Measurements from ENCODE around the gene NOM1. TPM values are rescaled to one million over a fixed set of nuclear protein-coding genes. Genes with fewer than 3 reads are reported as not detected.

NOM1 gene
- total RNA-seq, 1 experiment from 2014 or later, result 35.4 TPM

GRCh38 chr7:157018328-157018996 is 69.0 kb downstream of the NOM1 start:
- H3K4me2 ChIP-seq (ENCODE audit: low read length), result no peak overlapping the region
- H3K4me1 ChIP-seq (ENCODE audit: control insufficient read depth in 1 of 2, insufficient read depth in 2 of 2, low read length in 2 of 2), result no peaks in the 10 kb centered on the region; a peak in 1 of 4 replicates
- intact Hi-C loops (cut with micrococcal nuclease), result no loop called here
- no TSS peak for BruUV-seq (replicated peaks)
- H2AFZ ChIP-seq (ENCODE audit: low read depth, low read length, poor library complexity, severe bottlenecking), result no peak overlapping the region
- no peak for TF ChIP-seq FOSL1 (IDR thresholded peaks at IDR 0.05; ENCODE audit: low read depth)
- TF ChIP-seq REST (IDR thresholded peaks at IDR 0.05; ENCODE audit: low read depth), result no peak
- no peaks in the 10 kb centered on the region for H3K79me2 ChIP-seq (ENCODE audit: insufficient read depth, low read length)
- H3K36me3 ChIP-seq (ENCODE audit: control insufficient read depth in 1 of 2, insufficient read depth in 2 of 2, low read length in 2 of 2), result no peaks in the 10 kb centered on the region
- 0 out of 2 replicates have a peak, but pooled peaks cover 3% of the 10 kb centered on the region for H3K27me3 ChIP-seq (ENCODE audit: insufficient read depth, low read length)
- H3K9ac ChIP-seq (ENCODE audit: low read length), result no peak overlapping the region
- ChIA-PET CTCF (no interaction called here), POLR2A (no interaction called here), RAD21 (ENCODE audit: low non-redundant PET in 1 of 2, low total read pairs in 2 of 2, uncharacterized antibody in 2 of 2, unreplicated experiment in 2 of 2) (no interaction called here)
- no peak overlapping the region for H3K4me3 ChIP-seq (replicated peaks in 1 of 2; ENCODE audit: low read depth in 1 of 2, low read length in 2 of 2)
- no peaks in the 10 kb centered on the region for H4K20me1 ChIP-seq (ENCODE audit: insufficient read depth)
- no peaks in the 10 kb centered on the region for H3K9me3 ChIP-seq (ENCODE audit: control insufficient read depth in 1 of 2, insufficient read depth in 1 of 2, low read depth in 1 of 2, low read length in 2 of 2)
- H3K9me2 ChIP-seq (ENCODE audit: insufficient read depth), result no peaks in the 10 kb centered on the region
- H3K27ac ChIP-seq (ENCODE audit: low read depth, low read length), result no peak overlapping the region
- DNase-seq (ENCODE audit: low read depth, low spot score) (no peak), ATAC-seq (no peak)

- RAD21 ChIA-PET (ENCODE audit: low non-redundant PET in 1 of 2, low total read pairs in 2 of 2, uncharacterized antibody in 2 of 2, unreplicated experiment in 2 of 2), result no interaction called here
- no peak for ATAC-seq
- POLR2A ChIA-PET, result no interaction called here
- TF ChIP-seq EZH2 (IDR thresholded peaks at IDR 0.05) (no peak), ZBTB33 (IDR thresholded peaks at IDR 0.05; ENCODE audit: extremely low read depth, insufficient replicate concordance, low read length) (no peak), SP1 (IDR thresholded peaks at IDR 0.05; ENCODE audit: low read depth) (no peak), ELF1 (IDR thresholded peaks at IDR 0.05; ENCODE audit: borderline replicate concordance, low read depth) (no peak), JUND (IDR thresholded peaks at IDR 0.05) (no peak), CTCF (IDR thresholded peaks at IDR 0.05 in 2 of 3, conservative IDR thresholded peaks at IDR 0.05 in 1 of 3; ENCODE audit: borderline replicate concordance in 1 of 3, insufficient read depth in 1 of 3, low read depth in 2 of 3, low read length in 2 of 3) (no peak), POLR2A (IDR thresholded peaks at IDR 0.05; ENCODE audit: borderline replicate concordance, extremely low read depth, insufficient read depth, insufficient read length) (no peak), FOSL1 (IDR thresholded peaks at IDR 0.05; ENCODE audit: low read depth) (no peak)
- Histone ChIP-seq H4K20me1 (ENCODE audit: insufficient read depth) (no peaks in the 10 kb centered on the region), H3K9ac (ENCODE audit: low read length) (no peak overlapping the region), H3K4me3 (replicated peaks in 1 of 2; ENCODE audit: low read depth in 1 of 2, low read length in 2 of 2) (no peak overlapping the region), H3K79me2 (ENCODE audit: insufficient read depth, low read length) (no peaks in the 10 kb centered on the region), H3K9me3 (ENCODE audit: control insufficient read depth in 1 of 2, insufficient read depth in 1 of 2, low read depth in 1 of 2, low read length in 2 of 2) (no peaks in the 10 kb centered on the region), H2AFZ (ENCODE audit: low read depth, low read length, poor library complexity, severe bottlenecking) (no peak overlapping the region), H3K9me2 (ENCODE audit: insufficient read depth) (no peaks in the 10 kb centered on the region), H3K27me3 (ENCODE audit: insufficient read depth, low read length) (0 out of 2 replicates have a peak, but pooled peaks cover 3% of the 10 kb centered on the region), H3K27ac (ENCODE audit: low read depth, low read length) (no peak overlapping the region), H3K4me1 (ENCODE audit: control insufficient read depth in 1 of 2, insufficient read depth in 2 of 2, low read length in 2 of 2) (no peaks in the 10 kb centered on the region; a peak in 1 of 4 replicates), H3K36me3 (ENCODE audit: control insufficient read depth in 1 of 2, insufficient read depth in 2 of 2, low read length in 2 of 2) (no peaks in the 10 kb centered on the region), H3K4me2 (ENCODE audit: low read length) (no peak overlapping the region)
- CTCF ChIA-PET, result no interaction called here
- no TSS peak for BruUV-seq (replicated peaks)
- intact Hi-C loops (cut with micrococcal nuclease), result no loop called here
- no peak for DNase-seq (ENCODE audit: low read depth, low spot score)
These were observed 69.6 kb downstream of the NOM1 start for GRCh38 chr7:157018997-157019608.

Measured in HCT116 (cell line).